GM18951 (cell line): ENCODE measurements around the gene GNB1L.

Experiments used
- POLR2A ChIP-seq: IDR thresholded peaks from 4 replicates; pipeline ENCODE4 v1.6.1; 2011; ENCODE audit warnings: mild to moderate bottlenecking; ENCODE audit not compliant: insufficient read length, insufficient read depth; ENCODE audit errors: extremely low read depth
- in situ Hi-C: fragments of 300-500 bp; cut with MboI; formaldehyde crosslinking; loops from one replicate; pipeline ENCODE4 v1.12.0; 2022; ENCODE audit warnings: low sequenced_read_pairs, mixed read lengths, inconsistent platforms; ENCODE audit not compliant: unreplicated experiment

The GNB1L gene

DNA sequence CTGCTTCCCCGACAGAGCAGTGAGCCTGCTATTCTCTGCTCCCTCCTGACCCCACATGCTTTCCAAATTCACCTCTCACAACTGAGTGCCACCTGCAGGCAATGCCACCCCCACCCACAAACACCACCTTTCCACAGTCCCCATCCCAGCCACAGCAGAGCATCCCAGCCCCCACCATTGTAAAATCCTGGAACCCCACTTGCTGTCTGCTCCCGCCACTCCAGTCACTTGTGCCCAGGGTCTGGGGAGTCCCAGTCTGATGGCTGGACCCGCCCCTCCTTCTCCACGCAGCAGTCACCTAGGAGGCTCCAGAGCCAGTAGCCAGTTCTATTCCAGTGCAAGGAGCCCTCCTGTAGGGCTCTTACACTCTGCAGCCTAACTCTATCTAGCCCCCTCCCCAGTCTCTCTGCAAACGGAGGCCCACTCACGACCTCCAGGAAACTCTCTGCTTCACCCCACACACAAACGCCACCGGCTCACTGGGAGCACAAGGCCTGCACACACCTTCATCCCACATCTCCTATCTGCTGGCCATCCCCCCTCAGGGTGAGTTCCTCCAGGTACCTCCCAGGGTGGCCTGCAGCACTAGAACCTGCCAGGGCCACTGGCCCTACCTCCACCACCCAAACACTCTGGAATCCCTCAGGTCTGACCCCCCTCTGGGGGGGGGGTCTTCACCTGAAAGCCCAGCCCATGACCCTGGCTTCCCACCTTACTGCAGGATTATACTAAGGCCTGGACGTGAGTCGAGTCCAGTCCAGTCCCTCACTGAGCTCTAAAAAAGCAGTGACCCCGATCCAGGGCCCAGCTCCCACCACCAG is 1.4 kb downstream of the GNB1L start:
- in situ Hi-C loops = no loop called here
- TF ChIP-seq POLR2A = no peak

DNA sequence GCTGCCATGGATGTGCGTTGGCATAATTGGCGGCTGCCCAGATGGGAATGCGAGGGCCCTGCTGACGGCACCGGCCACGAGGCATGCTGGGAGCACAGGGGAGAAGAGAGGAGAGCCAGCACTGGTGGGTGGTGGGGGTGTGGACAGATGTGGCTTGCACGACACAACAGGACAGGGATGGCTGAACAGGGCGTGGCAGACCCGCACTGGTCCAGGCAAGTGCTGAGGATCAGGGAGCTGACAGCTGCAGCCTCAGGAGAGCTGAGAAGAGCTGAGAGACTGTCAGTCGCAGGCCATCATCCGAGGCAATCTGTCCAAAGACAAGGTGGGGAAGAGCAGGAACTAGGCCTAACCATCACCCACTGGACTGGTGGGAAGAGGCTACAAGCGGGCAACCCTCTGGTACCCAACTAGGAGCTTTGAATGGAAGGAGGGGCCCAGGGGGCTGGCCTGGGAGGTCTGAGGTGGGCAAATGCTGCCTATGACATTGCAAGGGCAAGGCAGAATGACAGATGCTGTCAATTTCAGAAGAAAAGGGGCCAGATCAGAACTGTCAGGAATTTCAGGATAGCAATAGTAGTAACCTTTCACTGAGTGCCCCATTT is 2.4 kb downstream of the GNB1L start:
- TF ChIP-seq POLR2A = no peak
- in situ Hi-C loops = no loop called here

DNA sequence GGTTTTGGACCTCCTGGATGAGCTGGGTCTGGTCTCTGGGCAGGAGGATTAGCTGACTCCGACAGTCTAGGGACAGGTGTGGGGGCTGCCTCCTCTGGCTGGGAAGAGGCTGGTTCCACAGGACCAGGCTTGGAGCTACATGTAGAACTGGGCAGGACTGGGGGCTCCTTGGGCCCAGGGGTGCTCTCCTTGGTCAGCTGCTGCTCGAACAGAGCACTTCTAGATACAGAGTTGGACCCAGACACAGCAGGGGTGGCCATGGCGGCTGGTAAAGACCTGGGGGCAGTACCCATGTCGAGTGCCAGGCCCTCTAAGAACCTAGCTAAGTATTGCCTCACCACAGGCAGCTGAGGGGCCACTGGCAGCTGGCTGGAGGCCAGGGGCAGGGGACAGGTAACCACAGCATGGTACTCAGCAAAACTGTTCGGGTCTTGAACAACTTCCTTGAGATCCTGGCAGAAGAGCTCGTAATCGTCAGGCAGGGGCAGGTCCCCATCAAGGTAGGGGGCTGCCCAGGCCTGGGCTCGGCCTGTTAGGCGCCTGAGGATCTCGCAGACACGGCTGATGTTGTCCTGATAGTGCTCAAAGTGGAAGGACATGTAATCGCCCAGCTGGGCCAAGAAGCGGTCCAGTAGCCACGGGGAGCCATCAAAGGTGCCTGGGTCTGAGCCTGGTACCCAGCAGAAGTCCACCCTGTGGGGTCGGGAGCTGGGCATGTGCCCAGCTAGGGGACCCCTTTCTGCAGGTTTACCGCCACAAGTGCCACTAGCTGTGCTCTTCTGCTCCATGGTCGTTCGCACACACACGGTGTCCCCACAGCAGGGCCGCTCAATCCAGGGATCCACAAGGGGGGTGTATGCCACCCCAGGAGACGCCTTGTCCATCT is 3.1 kb downstream of the GNB1L start:
- in situ Hi-C loops = no loop called here
- no peak for TF ChIP-seq POLR2A

GRCh38 chr22:19850763-19851109 is 3.9 kb downstream of the GNB1L start:
- in situ Hi-C loops = no loop called here
- no peak for TF ChIP-seq POLR2A

GRCh38 chr22:19849835-19850762 is 4.6 kb downstream of the GNB1L start:
- TF ChIP-seq POLR2A = no peak
- in situ Hi-C loops = no loop called here

DNA sequence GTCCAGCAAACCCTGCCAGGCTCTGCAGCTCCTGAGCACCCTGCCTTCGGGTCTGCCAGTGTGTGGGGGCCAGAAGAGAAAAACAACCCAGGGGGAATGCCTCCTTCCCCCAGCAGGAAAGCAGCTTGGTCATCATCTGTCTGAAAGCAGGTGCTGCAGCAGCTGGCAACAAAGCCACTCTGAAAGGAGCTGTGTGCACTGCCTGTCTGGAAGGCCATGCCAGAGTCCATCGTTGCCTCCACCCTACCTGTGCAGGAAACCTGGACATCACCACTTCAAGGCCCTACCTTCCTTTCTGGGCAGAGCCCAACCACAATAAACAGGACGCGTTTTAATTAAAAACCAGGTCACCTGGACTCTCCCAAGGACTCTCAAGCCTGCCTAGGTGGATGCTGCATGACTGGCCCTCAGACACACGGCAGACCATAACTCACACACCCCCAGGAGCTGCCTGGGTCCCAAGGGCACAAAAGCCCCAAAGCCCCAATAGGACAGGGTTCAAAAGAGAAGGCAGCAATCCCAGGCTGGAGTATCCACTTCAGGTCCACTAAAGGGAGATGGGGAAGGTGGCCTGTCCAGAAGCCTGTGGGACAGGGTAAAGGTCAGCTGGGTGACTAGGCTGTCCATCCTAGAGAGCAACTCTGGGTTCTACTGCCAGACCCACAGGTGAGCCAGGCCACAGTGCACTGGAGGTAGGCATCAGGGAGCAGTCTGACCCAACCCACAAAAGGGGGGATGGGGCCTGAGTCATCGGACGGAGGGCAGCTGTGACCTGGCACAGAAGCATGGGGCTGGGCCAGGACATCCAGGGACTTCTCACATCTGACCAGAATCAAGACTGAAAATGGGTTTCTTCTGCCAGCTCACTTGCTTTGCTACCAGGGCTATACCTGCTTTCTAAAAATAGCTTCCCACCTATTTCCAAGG is 6.1 kb downstream of the GNB1L start:
- in situ Hi-C loops = no loop called here
- no peak for TF ChIP-seq POLR2A

DNA sequence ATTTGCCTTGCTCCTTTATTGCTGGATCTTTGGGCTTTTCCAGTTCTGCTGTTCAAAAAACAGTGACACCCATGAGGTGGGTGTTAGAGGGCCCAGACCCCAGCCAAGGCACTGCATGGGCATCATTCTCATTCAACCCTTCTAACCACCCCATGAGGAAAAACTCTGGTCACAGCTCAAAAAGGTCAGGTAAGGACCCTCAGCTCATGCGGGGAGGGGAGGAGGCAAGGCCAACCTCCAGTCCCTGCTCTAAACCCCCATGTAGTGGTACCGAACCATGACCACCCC is 7.4 kb downstream of the GNB1L start:
- in situ Hi-C loops = no loop called here
- TF ChIP-seq POLR2A = no peak

DNA sequence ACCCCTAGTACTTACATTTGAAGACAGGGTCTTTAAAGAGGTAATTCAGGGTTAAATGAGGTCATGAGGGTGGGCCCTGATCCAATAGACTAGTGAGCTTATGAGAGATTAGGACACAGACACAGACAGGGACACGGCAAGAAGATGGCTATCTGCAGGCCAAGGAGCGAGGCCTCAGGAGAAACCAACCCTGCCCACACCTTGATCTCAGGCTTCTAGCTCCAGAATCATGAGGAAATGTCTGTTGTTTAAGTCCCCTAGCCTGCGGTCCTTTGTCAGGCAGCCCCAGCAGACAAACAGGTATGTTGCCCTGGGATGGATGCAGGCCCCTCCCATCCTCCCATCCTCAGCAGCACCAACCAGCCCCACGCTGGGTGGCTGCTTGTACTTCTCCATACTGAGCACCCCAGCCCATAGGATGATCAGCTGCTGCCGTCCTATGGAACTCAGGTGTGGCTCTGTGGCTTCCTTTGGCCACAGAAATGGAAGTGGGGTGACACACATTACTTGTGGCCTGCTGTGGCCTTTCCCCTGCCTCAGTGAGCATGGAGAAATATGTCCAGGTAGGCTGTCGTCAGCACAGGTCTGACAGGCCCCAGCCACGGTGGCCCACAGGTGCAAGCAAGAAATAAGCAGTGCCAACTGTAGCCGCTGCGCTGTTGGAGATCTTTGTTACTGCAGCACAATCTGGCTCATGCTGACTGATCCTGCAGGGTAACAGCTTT is 7.9 kb downstream of the GNB1L start:
- in situ Hi-C loops = no loop called here
- TF ChIP-seq POLR2A = no peak

- no peak for TF ChIP-seq POLR2A
- in situ Hi-C loops = no loop called here
Measured at GRCh38 chr22:19845054-19845722, 9.5 kb downstream of the GNB1L start.

DNA sequence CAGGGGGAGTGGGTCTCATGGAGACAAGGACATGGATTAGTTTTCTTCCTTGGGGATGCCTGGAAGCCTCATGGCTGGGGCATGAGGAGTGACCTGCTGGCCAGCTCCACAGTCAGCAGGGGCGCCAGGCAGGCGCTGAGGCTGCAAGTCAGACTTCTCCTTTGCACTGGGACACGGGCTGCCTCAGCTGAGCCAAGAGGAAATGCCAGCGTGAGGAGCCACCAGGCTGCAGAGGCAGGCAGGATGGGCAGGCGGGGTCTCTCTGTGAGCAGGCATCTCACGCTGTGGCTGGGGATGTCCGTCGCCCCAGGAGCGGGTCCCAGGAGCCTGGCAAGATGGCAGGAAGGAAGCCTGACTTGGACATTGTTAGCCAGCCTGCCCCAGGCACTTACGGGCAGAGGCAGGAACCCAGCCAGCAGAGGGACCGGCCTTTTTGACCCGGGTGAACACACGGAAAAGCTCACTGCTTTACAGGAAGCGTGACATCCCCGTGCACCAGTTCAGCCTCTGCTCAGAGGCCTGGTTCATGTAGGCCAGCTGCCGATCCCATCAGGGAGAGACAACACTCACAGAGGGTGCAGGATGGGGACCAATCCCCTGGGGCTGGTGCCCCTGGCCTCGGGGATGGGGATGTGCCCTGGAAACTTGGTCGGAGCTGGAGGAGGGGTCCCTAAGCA is 10.2 kb downstream of the GNB1L start:
- TF ChIP-seq POLR2A = no peak

More for the DNA sequence above, 10.2 kb downstream of the GNB1L start:
- in situ Hi-C loops = no loop called here
